Measurements from ENCODE around the gene UBTD2.
"Not testable (repeated sequence)": the region's sequence is repeated elsewhere in the genome, so short reads cannot be mapped to it uniquely, and the experiment has no call there.

UBTD2 gene, protein sequence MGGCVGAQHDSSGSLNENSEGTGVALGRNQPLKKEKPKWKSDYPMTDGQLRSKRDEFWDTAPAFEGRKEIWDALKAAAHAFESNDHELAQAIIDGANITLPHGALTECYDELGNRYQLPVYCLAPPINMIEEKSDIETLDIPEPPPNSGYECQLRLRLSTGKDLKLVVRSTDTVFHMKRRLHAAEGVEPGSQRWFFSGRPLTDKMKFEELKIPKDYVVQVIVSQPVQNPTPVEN

DNA sequence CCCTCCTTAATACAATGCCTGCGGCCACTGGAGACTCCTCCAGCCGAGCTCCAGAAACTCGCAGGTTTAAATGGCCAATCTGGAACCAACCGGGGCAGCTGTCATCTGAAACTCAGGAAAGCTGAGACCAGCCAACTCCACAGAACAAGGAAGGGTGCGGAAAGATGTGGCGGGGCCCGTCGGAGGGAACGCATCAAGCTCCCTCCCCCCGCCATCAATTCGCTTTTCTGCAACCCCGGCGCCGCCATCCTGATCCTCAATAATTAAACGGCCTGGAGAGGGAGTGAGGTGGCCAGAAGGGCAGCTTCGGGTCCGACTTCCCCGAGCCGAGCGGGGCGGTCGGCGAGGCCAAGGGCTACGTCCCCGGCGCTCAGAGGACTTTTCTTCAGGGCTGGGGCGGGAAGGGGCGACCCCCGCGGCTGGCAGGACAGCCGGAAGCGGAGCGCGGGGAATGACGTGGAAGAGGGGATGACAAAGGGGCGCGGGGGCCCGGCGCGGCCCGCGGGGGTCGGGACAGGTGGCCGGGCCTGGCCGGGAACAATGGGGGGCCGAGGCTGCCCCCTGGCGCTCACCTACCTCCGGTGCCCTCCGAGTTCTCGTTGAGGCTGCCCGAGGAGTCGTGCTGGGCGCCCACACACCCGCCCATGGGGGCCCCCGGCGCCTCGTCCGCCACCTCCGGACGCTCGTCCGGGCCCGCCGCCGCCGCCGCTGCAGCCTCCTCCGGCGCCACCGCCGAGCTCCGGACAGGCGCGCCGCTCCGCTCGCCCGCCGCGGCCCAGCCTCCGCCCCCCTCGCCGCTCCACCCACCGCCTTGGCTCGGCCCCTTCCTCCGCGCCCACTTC, at the start of gene UBTD2:
Gene UBTD2 (minus strand): TSS at position 745 of the 842 bp plus-strand sequence. CDS start 99 bp downstream, at position 646.
- DNase-seq = peak in 1 of 2 experiments; percentile 41

DNA sequence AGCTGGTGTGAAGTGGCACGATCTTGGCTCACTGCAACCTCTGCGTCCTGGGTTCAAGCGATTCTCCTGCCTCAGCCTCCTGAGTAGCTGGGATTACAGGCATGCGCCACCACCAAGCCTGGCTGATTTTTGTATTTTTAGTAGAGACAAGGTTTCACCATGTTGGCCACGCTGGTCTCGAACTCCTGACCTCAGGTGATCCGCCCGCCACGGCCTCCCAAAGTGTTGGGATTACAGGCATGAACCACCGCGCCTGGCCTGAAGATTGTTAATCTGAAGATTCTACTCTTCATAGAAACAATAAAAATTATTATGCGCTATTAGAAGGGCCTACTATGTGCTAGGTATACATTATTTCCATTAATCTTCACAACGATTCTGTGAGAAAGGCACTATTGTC, 43.3 kb upstream of the UBTD2 start:
- DNase-seq = not testable (repeated sequence)

DNA sequence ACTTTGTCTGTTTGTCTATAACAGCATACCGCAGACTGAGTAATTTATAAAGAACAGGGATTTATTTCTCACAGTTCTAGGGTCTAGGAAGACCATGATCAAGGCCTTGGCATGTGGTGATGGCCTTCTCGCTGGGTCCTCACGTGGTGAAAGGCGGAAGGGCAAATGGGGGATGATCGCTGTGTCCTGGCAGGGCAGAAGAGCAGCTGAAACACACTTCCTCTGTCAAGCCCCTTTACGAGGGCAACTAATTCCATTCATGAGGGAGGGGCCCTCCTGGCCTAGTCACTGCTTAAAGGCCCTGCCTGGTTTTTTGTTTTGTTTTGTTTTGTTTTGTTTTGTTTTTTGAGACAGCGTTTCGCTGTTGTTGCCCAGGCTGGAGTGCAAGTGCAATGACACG, 41.9 kb upstream of the UBTD2 start:
- DNase-seq = no peak

DNA sequence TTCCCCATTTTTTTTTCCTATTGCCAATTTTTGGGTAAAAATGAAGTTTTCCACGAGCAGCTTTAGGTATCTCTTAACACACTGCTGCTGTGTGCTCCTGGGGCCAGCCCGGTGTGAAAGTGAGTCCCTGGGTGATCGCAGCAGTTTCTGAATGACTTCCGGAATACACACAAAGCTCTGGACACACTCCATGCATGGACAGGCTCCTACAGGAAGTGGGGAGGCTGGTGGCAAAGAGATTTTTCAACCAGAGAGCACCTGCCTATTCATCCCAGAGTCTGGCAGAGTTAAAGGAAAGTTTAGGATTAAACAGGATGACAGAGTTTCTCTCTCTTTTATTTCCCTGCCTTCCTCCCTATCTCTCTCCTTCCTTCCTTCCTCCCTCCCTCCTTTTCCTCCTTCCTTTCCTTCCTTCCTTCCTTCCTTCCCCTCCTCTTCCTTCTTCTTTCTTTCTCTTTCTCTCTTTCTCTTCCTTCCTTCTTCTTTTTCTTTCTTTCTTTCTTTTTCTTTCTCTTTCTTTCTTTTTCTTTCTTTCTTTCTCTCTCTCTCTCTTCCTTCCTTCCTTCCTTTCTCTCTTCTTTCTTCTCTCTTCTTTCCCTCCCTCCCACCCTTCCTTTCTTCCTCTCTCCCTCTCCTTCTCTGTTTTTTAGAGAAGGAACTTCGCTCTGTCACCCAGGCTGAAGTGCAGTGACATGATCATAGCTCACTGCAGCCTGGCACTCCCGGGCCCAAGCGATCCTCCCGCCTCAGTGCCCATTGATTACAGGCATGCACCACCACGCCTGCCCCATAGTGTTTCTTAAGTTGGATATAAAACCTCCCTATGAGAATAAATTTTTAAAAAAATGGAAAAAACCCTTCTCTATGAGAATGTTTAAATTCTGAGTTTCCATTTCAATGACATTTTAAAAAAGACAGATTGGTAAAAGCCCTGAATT, 38.7 kb upstream of the UBTD2 start:
- DNase-seq = peak in 1 of 2 experiments; percentile 17

DNA sequence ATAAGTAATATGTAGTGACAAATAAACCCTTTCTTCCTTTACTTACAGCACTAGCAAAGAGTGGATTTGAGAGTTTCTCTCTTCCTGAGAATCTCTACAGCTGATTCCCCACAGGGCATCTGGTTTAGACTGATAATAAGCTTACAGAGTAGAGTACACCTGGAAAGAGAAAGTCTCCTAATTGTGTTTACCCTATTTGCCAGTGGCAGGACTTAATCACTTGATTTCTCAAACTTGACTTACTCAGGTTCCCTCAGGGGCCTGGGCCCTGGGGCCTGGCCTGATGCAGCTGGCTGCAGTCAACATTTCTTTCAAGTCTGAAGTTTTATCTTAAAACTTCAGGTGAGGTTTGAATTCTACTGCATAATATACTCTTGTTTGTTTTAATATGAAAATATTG, 38.0 kb upstream of the UBTD2 start:
- peak; percentile 40 to 68 for DNase-seq

DNA sequence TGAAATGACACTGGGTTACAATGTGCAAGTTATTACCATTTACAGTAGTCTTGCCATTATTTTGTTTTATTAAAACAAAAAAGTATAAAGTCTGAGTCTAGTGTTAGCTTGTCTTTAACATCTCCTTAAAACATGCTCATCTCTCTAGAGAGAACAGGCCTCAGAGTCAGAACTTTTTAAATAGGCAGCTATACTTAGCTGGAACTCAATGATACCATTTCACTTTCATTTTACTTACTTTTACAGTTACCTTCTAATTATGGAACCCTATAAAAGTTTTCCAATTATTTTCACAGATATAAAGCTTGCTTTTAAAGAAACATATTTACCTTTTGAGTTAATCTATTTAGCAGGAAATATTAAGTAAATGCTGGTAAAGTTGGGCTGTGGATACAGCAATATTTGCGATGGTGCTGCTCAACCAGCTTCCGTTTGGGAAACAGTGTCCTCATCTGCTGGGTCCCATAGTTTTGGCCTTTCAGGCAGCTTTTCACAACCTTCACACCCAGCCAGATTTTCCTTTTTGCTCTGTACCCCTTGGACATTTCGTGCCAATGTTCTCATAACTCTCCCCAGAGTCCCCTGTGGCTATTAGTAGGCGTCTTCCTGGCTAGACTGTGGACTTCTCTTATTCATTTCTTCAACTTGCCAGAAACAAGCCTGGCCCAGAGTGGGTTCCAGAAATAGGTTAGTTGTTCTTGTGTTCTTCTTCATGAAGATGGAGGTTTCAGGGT, 36.3 kb upstream of the UBTD2 start:
- no peak for DNase-seq

DNA sequence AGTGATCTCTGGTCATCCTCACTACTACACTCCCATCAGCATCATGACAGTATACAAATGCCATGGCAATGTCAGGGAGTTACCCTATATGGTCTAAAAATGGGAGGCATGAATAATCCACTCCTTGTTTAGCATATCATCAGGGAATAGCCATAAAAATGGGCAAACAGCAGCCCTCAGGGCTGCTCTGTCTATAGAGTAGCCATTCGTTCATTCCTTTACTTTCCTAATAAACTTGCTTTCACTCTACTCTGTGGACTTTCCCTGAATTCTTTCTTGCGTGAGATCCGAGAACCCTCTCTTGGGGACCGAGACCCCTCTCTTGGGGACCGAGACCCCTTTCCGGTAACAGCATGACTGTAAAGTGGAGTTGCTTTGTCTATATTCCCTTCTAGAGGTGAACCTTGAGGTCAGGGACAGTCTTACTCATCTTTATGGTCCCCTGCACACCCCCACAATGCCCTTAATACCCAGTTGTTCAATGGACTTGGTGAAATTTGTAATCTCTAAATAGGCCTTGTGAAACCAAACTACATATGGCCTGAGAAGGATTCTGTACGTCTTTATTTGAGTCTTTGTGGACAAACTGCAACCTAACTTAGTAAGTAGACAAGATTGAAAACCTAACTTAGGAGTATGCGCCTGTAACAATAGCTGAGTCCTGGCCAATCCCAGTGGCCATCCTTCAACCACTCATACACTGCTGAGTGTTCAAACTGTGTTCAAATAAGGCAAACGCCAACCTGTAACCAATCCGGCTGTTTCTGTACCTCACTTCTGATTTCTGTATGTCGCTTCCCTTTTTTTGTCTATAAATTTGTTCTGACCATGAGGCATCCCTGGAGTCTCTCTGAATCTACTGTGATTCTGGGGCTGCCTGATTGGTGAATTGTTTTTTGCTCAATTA, 32.3 kb upstream of the UBTD2 start:
- no peak for DNase-seq

DNA sequence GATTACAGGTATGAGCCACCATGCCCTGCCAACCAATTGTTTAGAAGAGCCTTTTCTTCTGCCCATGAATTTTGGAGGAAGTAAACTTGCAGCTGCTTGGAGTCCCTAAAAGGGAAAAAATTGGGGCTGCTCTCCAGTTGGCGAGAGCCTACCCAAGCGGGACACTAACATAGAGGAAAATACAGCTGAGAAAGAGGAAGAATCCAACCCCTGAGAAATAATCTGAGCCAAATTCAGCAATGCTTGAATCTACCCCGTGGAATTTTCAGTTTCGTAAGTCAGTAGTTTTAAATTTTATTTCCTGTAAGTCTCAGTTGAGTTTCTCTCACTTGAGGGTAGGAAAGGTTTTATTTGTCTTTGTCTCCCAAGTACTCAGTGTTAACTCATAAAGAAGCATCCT, 30.4 kb upstream of the UBTD2 start:
- DNase-seq = no peak

DNA sequence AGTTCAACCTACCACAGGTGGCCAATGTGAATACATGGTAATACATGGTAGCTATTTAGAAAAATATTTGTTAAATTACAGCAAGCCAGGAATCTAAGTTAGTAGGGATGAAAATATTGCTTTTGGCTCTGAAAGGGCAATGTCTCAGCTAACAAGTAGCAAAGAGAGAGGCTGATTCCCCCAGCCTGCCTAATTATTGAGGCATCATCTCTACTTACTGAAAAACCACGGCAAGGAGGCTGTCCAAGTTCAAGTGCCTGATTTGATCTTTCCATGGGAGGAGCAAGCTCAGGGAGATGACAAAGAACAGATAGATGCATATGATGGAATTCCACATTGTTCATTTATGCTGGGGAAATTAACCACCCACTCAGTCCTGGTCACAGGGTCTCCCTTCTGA, 28.7 kb upstream of the UBTD2 start:
- no peak for DNase-seq

DNA sequence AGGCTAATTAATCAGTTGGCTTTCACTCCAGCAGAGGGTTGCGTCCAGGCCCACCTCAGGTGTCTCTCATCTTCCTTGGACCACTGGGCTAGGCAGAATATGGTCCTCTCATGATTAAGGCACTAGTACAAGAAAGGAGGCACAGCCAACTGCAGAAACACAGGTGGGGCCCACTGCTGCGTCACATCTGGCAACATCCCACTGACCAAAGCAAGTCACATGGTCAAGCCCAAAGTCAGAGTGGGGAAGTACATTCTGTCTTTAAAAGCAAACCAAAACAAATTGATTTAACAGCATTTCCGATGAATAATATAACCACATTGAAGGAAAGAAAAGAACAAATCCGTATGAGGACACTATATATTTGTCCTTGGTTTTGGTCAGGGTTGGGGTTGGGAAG, 28.0 kb upstream of the UBTD2 start:
- no peak for DNase-seq

DNA sequence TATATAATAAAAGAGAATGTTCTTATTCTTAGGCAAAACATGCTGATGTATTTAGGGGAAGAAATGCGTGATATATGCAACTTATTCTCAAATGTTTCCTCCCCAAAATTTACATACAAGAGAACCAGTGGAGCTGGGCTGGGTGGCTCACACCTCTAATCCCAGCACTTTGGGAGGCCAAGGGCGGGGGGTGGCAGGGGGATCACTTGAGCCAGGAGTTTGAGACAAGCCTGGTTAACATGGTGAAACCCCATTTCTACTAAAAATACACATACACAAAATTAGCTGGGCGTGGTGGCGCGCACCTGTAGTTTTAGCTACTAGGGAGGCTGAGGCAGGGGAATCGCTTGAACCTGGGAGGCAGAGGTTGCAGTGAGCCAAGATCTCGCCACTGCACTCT, 27.5 kb upstream of the UBTD2 start:
- DNase-seq = no peak

DNA sequence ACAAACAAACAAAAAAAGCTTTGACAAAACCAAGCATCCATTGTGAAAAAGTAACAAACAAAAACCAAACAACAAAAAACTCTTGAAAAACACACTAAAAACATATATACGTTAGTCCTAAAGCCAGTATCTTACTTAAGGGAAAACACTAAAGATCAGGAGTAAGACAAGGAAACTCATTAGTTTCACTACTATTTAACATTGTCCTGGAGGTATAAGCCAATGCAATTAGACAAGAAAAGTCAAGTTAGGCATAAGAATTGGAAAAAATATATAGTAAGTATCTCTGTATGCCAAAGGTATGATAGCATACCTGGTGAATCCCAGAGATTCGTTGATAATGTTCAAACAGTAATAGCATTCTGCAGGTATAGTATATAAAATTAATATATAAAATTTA, 21.8 kb upstream of the UBTD2 start:
- DNase-seq = no peak

DNA sequence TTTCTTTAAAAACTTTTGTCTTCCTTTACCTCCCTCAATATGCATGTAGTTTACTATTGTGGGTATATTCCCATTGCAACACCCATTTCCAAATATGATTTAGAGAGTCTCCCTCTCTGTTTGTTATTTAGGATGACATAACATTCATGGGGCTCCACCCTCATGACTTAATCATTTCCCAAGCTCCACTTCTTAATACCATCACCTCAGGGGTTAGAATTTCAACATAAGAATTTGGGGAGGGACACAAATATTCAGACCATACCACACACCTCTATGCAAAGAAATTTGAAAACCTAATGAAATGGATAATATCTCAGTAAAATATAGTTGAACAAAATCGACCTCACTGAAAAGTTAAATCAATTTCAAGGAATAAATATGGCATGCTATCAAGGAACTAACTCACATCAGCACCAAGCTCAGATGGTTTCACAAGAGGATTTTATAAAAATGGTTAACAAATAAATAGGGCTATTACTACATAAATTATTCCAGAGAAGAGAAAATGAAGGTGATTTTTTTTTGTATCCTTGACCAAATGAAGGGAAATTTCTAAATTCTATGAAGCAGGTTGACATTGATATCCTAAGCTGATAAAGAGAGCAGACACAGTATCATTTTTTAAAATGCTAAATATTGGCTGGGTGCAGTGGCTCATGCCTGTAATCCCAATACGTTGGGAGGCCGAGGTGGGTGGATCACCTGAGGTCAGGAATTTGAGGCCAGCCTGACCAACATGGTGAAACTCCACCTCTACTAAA, 20.2 kb upstream of the UBTD2 start:
- DNase-seq = peak in 1 of 2 experiments; percentile 76

DNA sequence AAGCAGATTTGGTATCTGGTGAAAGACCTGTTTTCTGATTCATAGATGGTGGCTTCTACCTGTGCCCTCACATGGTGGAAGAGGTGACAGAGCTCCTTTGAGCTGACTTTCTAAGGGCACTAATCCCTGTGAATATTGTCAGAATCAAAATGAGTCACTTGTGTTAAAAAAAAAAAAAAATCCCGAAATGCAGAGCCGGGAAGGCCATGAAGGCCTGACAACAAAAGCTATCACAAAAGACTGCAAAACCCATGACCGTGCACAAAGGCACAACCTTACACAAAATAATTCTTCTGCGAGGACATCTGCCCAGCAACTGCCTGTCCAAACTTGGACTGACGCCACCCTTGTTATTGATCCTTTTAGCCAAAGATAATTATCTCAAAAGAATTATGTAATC, 19.6 kb upstream of the UBTD2 start:
- DNase-seq = peak; percentile 34 to 54

DNA sequence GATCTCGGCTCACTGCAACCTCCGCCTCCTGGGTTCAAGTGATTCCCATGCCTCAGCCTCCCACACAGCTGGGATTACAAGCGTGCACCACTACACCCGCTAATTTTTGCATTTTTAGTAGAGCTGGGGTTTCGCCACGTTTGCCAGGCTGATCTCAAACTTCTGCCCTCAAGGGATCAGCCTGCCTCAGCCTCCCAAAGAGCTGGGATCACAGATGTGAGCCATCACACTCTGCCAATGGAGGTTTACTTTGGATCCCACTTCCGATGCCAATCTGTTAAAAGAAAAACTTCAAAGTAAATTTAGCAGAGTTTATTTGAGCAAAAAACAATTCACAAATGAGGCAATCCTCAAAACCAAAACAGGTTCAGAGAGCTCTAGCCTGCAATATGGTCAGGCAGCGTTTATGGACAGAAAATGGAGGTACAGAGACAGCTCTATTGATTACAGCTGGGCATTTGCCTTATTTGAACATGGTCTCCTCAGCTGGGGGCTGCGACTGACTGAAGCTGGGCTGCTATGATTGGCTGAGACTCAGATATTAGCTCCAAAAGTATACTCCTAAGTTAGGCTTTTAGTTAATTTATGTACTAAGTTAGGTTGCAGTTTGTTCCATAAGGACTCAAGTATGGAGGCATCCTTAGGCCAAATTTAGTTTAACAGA, 18.6 kb upstream of the UBTD2 start:
- DNase-seq = no peak

DNA sequence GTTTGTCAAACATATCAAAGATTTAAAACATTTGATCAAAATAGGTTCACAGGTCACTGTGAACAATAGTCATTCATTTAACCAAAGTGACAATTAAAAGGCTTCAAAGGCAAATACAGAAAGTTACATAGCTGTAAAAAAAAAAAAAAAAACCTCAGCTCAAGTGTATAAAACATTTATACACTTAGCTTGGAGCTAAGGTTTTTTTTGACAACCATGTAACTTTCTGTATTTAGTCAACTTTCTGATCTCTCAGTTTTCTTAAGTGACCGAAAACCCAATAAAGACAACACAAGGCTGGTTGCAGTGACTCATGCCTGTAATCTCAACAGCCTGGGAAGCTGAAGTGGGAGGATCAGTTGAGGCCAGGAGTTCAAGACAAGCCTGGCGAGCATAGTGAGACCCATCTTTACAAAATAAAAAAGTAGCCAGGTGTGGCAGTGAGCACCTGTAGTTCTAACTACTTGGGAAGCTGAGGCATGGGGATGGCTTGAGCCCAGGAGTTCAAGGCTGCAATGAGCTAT, 16.4 kb upstream of the UBTD2 start:
- DNase-seq = no peak

DNA sequence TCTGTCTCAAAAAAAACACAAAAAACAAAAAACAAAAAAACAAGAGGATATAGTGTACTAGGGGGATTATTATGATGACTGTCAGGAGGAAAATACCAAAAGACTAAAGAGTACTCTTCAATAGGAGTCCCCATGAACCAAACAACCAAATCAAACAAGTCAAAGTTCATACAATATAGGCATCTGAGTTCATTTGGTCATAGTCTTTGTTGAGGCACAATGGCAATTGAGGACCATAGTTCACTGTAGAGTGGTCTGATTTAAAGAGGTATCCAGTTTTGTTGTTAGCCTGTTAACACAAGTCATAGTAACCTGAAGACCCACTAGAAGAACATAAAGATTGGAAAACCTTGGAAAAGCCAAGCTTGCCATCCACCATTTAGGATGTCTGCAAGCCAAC, 11.3 kb upstream of the UBTD2 start:
- DNase-seq = no peak

DNA sequence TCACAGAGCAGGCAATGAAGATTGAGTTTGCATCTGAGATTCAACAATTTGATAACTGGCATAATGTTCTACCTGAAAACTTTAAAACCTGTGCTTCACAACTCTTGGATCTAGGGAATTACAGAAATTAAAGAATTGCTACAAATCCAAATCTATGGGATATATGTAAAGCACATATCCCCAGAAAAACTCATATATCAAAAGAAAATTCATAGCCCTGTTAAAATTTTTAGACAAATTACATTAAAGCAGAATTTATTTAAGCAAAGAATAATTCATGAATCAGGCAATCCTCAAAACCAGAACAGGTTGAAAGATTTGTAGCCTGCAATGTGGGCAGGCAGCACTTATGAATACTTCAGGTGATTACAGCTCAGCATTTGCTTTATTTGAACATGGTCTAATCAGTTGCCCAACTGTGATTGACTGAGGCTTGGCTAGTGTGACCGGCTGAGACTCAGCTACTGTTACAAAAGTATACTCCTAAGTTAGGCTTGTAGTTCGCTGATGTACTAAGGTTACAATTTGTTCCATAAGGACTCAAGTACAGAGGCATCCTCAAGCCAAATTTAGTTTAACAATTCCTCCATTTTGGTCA, 10.3 kb upstream of the UBTD2 start:
- no peak for DNase-seq

DNA sequence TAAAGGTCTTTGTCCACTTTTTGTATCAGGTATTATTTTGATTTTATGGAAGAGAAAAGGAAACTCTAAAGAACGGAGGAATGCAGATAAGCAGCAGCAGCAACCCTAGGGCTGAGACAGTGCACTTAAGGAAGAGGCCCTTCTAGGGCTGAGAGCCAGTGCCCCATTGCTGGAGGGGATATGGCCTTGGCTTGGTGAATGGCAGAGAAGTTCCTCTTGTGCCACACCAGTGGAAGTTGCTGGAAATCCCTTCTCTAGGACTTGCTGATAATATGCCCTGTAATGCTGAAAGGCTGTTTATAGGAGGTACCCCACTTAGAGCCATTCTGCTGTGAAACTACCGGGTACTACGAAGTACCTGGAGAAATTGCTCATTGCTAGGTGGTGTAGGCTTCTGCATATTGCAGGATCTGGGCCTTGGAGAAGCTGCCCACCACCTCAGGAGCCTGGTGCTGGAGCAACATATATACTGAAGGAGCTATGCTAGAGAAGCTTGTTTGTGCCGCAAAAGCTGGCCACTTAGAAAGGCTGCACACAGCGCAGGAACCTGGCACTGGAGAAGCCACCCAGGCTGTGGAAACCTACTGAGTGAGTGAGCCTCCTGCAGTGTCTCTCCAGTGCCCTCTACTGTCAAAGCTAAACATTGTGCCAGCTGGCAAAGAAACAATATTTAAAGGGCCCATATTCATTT, 9.6 kb upstream of the UBTD2 start:
- DNase-seq = peak; percentile 38 to 45
